Activated T-helper 2 cell treated with anti-CD3 and anti-CD28 coated beads, Interferon-gamma antibody, Interleukin-2, Interleukin-4, amounts not matched to agents 10 μg/mL and 5 μg/mL and 100 μg/mL, durations not matched to agents 14 hours and 24 hours and 36 hours (primary cell): ENCODE measurements around the gene EPHX1. TPM values are rescaled to one million over a fixed set of nuclear protein-coding genes. Genes with fewer than 3 reads are reported as not detected.
"Not testable (repeated sequence)": the region's sequence is repeated elsewhere in the genome, so short reads cannot be mapped to it uniquely, and the experiment has no call there.

Experiments used
- DNase-seq: peaks from one replicate; pipeline ENCODE4 v3.0.0; 2021; ENCODE audit warnings: low spot score
- H3K27ac Mint-ChIP-seq: one replicate; pipeline ENCODE4 v1.8.0; 2021; ENCODE audit warnings: mixed read lengths
- H3K27me3 Mint-ChIP-seq: one replicate; pipeline ENCODE4 v1.8.0; 2021; ENCODE audit warnings: low read depth, mixed read lengths
- H3K36me3 Mint-ChIP-seq: one replicate; pipeline ENCODE4 v1.8.0; 2021; ENCODE audit warnings: low read depth, mixed read lengths
- H3K4me1 Mint-ChIP-seq: one replicate; pipeline ENCODE4 v1.8.0; 2021; ENCODE audit warnings: low read depth, mixed read lengths
- H3K4me3 Mint-ChIP-seq: one replicate; pipeline ENCODE4 v1.8.0; 2021; ENCODE audit warnings: low read depth, mild to moderate bottlenecking, moderate library complexity, mixed read lengths
- H3K9me3 Mint-ChIP-seq: one replicate; pipeline ENCODE4 v1.8.0; 2021; ENCODE audit warnings: mixed read lengths
- intact Hi-C: fragments of 100-400 bp; cut with micrococcal nuclease; formaldehyde crosslinking; loops from one replicate; pipeline ENCODE4 v1.15.1; 2023
- total RNA-seq: library from RNA; stranded (reverse); gene quantifications from 2 replicates; pipeline ENCODE4 v1.2.3, GENCODE V29; 2022

The EPHX1 gene
- total RNA-seq, 1 donor from 2014 or later: 2.2 TPM

DNA sequence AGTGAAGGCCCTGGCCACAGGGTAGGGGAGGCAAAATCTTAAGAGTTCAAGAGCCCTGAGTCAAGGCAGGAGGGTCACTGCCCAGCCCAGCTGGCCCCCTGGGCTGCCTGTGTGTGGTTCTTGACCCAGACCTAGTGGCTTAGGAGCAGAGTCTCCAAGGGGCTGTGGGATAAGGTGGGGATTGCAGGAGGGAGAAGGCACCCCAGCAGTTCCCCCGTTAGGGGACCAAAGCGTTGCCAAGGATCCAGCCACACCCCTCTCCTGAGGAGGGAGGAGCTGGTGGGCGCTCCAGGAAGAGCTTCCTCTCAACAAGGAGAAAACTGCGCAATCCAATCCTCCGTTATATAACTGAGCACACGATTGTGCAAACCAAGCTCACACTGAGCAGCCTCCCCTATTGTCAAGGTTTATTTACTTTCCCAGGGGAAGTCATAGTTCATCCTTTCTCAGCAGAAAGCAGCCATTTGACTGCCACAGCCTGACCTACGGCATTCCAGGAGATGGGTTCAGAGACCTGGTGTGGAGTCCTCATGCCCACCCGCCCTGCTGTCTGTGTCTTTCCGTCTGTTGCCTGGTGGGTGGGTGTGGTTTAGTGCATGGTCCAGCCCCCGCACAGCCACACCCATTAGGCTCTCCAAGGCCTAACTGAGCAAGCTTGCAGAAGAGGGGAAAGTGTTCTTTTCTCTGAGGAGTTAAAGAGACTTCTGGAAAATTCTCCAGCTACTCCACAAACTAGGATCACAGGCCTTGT is 3.5 kb downstream of the EPHX1 start:
- Mint-ChIP-seq H3K4me1 (peaks cover 10% of the 10 kb centered on the region), H3K4me3 (no peak overlapping the region), H3K27me3 (peaks cover 11% of the 10 kb centered on the region), H3K9me3 (no peaks in the 10 kb centered on the region), H3K27ac (no peak overlapping the region), H3K36me3 (no peaks in the 10 kb centered on the region)
- DNase-seq: no peak
- intact Hi-C loops: loop anchor here (5.0 kb wide), 2 partner anchors 36 to 84 kb away; partner anchors contain the start of gene SRP9

GRCh38 chr1:225814381-225814780 is 4.5 kb downstream of the EPHX1 start:
- peaks cover 11% of the 10 kb centered on the region for H3K27me3 Mint-ChIP-seq
- H3K27ac Mint-ChIP-seq: no peak overlapping the region
- H3K4me3 Mint-ChIP-seq: no peak overlapping the region
- peaks cover 10% of the 10 kb centered on the region for H3K4me1 Mint-ChIP-seq
- H3K9me3 Mint-ChIP-seq: no peaks in the 10 kb centered on the region
- no peak for DNase-seq
- intact Hi-C loops: loop anchor here (5.0 kb wide), 2 partner anchors 37 to 83 kb away; partner anchors contain the start of gene SRP9
- H3K36me3 Mint-ChIP-seq: no peaks in the 10 kb centered on the region

DNA sequence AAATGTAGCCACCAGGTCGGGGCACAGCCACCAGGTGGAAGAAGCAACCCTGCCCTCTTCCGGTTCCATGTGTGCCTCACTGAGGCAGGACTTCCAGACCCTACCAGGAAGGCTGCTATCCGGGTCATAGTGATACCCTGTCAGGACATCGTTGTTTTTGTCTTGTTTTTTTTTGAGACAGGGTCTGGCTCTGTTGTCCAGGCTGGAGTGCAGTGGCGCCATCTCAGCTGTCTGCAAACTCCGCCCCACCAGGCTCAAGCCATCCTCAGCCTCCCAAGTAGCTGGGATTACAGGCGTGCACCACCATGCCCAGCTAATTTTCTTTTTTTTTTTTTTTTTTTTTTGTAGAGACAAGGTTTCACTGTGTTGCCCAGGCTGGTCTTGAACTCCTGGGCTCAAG is 5.2 kb downstream of the EPHX1 start:
- H3K27ac Mint-ChIP-seq, H3K9me3 Mint-ChIP-seq, H3K36me3 Mint-ChIP-seq, H3K4me1 Mint-ChIP-seq, DNase-seq, H3K4me3 Mint-ChIP-seq, intact Hi-C loops: not testable (repeated sequence)
- H3K27me3 Mint-ChIP-seq: peaks cover 11% of the 10 kb centered on the region

DNA sequence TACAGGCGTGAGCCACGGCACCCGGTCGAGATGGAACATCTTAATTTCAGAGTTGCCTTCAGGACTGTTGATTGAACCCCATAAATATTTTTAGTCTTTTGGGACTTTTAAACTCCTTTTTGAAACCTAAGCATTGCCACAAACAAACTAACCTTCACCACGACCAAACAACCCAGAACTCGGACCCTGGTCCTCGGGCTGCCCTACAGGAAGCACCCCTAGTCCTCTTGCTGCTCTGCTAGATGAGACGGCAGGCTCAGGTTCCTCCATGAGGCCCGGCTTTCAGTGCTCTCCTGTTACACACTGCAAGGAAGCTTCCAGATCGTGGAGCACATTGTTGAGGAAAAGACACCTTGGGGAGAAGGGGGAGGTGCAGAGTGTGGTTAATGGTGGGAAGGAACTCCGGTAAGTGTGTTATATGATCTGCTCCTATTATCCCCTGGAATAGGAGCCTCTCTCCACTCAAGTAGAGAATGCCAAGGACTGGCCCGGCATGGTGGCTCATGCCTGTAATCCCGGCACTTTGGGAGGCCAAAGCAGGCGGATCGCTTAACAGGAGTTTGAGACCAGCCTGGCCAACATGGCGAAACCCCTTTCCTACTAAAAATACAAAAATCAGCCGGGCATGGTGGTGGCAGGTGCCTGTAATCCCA is 5.7 kb downstream of the EPHX1 start:
- H3K4me3 Mint-ChIP-seq: no peak overlapping the region
- no peaks in the 10 kb centered on the region for H3K36me3 Mint-ChIP-seq
- H3K4me1 Mint-ChIP-seq: peaks cover 7% of the 10 kb centered on the region
- H3K27me3 Mint-ChIP-seq: peaks cover 8% of the 10 kb centered on the region
- no peak overlapping the region for H3K27ac Mint-ChIP-seq
- H3K9me3 Mint-ChIP-seq: no peaks in the 10 kb centered on the region
- DNase-seq: no peak
- intact Hi-C loops: no loop called here

- intact Hi-C loops: no loop called here
- Mint-ChIP-seq H3K27me3 (peaks cover 1% of the 10 kb centered on the region), H3K4me1 (peaks cover 6% of the 10 kb centered on the region), H3K36me3 (no peaks in the 10 kb centered on the region), H3K4me3 (no peak overlapping the region), H3K27ac (no peak overlapping the region), H3K9me3 (no peaks in the 10 kb centered on the region)
- DNase-seq: no peak
Measured at GRCh38 chr1:225816643-225817538, 7.0 kb downstream of the EPHX1 start.

DNA sequence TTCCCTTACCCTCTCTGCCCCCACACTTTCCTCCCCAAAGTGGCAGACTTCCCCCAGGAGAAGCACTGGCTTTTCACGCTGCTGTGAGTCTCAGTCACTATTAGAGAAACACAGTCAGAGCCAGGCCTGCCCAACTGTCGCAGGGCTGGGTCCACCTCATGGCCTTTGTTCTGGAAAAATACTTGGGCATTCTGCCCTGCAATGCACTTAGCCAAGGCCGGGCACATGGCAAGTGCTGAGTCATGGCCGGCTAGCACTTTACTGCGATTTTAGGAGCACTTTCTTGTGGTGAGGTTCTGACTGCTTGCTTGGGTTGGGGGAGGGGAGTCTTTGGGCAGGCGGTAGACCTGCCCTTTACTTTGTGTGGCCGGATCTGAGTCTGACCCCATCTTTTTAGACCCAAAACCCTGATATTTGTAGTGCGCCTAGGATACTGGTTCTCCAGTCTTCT is 7.7 kb downstream of the EPHX1 start:
- Mint-ChIP-seq H3K27ac (no peak overlapping the region), H3K27me3 (peaks cover 1% of the 10 kb centered on the region), H3K4me1 (peaks cover 6% of the 10 kb centered on the region), H3K4me3 (no peak overlapping the region), H3K36me3 (no peaks in the 10 kb centered on the region), H3K9me3 (no peaks in the 10 kb centered on the region)
- intact Hi-C loops: no loop called here
- no peak for DNase-seq

DNA sequence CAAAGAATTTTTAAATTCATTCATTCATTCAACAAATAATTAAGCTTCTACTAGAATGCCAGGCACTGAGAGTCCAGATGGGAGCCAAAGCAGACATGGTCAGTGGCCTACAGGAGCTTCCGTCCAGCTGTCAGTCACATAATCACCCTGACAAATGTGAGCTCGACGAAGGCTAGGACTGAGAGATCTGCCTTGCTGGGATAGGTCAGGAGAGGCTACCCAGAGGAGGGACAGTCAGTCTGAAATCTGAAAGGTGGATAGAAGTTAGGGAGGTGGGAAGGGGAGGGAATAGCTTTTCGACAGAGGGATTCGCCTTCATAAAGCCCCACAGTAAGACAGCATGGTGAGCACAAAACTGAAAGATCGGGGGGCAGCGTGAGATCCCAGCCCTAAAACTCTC is 8.3 kb downstream of the EPHX1 start:
- no peak overlapping the region for H3K4me3 Mint-ChIP-seq
- intact Hi-C loops: no loop called here
- no peaks in the 10 kb centered on the region for H3K9me3 Mint-ChIP-seq
- no peak overlapping the region for H3K27ac Mint-ChIP-seq
- H3K4me1 Mint-ChIP-seq: peaks cover 6% of the 10 kb centered on the region
- peaks cover 1% of the 10 kb centered on the region for H3K27me3 Mint-ChIP-seq
- DNase-seq: no peak
- no peaks in the 10 kb centered on the region for H3K36me3 Mint-ChIP-seq

DNA sequence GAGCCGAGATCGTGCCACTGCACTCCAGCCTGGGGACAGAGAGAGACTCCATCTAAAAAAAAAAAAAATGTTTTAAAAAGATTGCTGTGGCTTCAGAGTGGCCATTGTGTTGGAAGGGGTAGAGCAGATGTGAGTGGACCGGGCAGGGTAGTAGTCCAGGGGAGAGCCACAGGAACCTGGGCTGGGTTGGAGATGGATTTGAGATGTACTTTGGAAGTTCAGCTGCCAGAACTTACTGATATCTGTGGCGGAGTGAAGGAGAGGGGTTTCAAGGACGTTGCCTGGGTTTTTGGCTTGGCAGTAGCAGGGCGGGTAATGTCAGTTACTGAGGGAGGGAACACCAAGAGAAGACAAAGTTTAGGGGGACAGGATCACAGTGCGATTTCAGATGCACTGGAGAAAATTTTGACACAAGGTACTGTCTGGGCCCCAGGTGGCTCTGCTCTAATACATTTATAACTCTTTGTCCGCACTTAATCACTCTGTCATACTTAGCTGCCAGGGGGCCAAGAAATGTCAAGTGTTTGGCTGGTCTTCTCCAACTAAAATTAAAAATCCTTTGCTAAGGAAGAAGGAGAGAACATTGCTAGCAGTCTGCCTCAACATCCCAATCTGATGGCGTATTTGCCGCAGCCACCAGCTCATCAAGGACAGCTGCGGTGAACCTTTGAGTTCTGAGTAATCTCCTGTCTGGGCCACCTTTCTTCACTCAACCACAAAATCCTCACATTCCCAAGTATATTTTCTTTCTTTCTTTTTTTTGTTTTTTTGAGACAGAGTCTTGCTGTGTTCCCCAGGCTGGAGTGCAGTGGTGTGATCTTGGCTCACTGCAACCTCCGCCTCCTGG is 9.6 kb downstream of the EPHX1 start:
- intact Hi-C loops: no loop called here
- no peaks in the 10 kb centered on the region for H3K9me3 Mint-ChIP-seq
- no peak overlapping the region for H3K4me3 Mint-ChIP-seq
- no peak overlapping the region for H3K27ac Mint-ChIP-seq
- H3K36me3 Mint-ChIP-seq: no peaks in the 10 kb centered on the region
- H3K4me1 Mint-ChIP-seq: peaks cover 6% of the 10 kb centered on the region
- H3K27me3 Mint-ChIP-seq: peaks cover 1% of the 10 kb centered on the region
- no peak for DNase-seq

DNA sequence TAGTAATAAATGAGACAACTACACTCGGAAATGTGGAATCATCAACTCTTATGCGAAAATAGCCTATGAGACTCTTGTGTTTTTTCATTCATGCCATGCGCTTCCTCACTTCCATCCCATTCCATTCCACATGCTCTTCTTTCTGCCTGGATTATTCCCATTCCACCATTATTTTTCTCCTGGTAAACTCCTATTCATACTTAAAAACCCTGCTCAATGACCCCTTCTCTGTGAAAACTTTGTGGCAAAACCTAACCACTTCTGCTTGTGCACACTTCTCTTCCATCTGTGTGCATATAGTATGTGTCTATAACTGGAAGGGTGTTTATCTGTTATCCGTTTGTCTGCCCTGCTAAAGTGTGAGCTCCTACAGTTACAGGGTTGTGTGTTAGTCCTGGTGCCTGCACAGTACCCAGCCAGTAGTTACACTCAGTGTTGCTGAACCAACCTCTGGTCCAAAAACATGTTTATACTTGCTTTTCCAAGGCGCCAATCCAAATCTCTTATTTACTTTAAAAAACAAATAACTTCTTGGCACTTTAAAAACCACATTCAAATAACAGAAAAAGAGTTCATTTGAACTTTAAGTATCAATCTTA is 10.7 kb downstream of the EPHX1 start:
- no peak for DNase-seq
- no peaks in the 10 kb centered on the region for H3K36me3 Mint-ChIP-seq
- no peak overlapping the region for H3K4me3 Mint-ChIP-seq
- intact Hi-C loops: no loop called here
- H3K4me1 Mint-ChIP-seq: peaks cover 6% of the 10 kb centered on the region
- H3K27me3 Mint-ChIP-seq: peaks cover 1% of the 10 kb centered on the region
- H3K9me3 Mint-ChIP-seq: no peaks in the 10 kb centered on the region
- no peak overlapping the region for H3K27ac Mint-ChIP-seq

- Mint-ChIP-seq H3K9me3 (no peaks in the 10 kb centered on the region), H3K36me3 (no peaks in the 10 kb centered on the region), H3K4me3 (no peak overlapping the region), H3K4me1 (peaks cover 2% of the 10 kb centered on the region), H3K27ac (no peak overlapping the region), H3K27me3 (peaks cover 1% of the 10 kb centered on the region)
- DNase-seq: no peak
- intact Hi-C loops: no loop called here
Measured at GRCh38 chr1:225822655-225823403, 12.9 kb downstream of the EPHX1 start.

DNA sequence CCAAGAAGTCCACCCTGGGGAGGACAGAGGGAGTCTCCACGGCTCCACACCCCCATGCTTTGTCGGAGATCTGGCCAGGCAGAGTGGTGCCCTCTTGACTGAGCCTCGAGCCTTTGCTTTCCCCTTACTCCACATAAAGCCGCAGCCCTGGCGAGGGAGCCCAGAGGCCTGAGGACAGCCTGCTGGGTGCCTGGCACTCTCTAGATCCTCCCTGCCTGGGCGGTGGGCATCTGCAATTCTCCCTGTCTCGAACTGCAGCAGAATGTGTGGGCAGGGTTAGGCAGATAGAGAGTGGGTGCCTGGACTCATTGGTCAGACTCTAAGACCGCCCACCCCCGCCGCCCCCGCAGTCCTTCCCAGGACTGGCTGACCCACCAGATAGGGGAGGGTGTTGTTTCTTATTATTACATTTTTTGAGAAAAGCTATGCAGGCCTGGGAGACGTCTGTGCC is 13.9 kb downstream of the EPHX1 start:
- no peaks in the 10 kb centered on the region for H3K9me3 Mint-ChIP-seq

More for the DNA sequence above, 13.9 kb downstream of the EPHX1 start:
- Mint-ChIP-seq H3K36me3 (no peaks in the 10 kb centered on the region), H3K27me3 (peaks cover 1% of the 10 kb centered on the region), H3K27ac (no peak overlapping the region), H3K4me3 (no peak overlapping the region), H3K4me1 (no peaks in the 10 kb centered on the region)
- intact Hi-C loops: no loop called here
- no peak for DNase-seq
